Muscle of back (tissue), 13 donors: ENCODE data around the gene C17orf50. TPM values are rescaled to one million over a fixed set of nuclear protein-coding genes. Genes with fewer than 3 reads are reported as not detected.

Experiments
- DNase-seq, 3 donors: peaks; one replicate each; pipeline versions ENCODE4 v3.0.0 to v3.0.0-alpha.2; 2013
- long read RNA-seq, 9 donors: transcript quantifications; one replicate each; lab custom pipeline, GENCODE V29; 2026
- polyA plus RNA-seq, 10 donors: library from polyadenylated mRNA; unstranded; fragments of 120-200 nt; gene quantifications; one replicate each; pipeline ENCODE4 v1.2.1, GENCODE V29; 2013; ENCODE audit not compliant: insufficient read length in 10 of 10

C17orf50 gene
- polyA plus RNA-seq = not detected
- long read RNA-seq, donor 1 = 0 reads
- long read RNA-seq, donor 2 = 0 reads
- long read RNA-seq, donor 3 = 0 reads
- long read RNA-seq, donor 4 = 0 reads
- long read RNA-seq, donor 5 = 0 reads
- long read RNA-seq, donor 6 = 0 reads
- long read RNA-seq, donor 7 = 0 reads
- long read RNA-seq, donor 8 = 0 reads
- long read RNA-seq, donor 9 = 0 reads

DNA sequence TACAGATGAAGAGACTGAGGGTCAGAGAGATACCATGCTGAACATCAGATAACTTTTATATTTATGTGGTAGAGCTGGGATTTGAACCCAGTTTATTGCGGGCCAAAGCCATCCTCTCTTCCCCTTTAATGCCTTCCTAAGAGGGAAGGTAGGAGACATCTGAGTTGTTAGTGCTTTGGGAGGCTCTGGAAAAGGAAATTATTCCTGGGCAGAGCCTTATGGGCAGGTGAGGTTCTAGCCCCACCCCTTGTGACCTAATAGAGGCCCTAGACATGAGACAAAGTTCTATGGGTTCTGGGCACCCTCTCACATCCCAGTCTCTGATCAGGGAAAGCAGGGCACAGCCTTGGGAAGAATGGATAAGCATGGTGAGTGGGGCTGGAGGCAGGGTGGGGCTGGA lies at the start of gene C17orf50:
Gene C17orf50, plus strand, starts transcription at position 301 of the 400 bp plus-strand sequence. Its CDS starts 55 bp downstream, at position 356.
- DNase-seq = no peak

DNA sequence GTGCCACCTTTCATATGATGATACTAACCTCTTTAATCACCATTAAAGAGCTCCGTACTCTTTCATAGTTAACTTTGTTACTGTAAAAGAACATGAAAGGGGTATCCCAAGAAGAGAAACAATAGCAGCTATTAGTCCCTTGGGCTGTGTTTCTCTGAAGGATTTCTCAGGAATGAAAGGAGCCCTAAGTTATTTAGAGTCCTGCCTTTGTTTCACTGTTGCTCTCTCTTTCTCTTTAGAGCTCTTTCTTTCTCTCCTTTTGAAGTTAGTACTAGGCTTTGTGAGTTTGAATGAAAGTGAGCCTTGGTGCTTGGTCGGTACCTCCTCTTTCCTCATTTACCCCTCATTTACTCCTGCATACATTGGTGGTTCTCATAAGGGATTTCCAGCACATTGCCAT lies 49.7 kb upstream of the C17orf50 start:
- DNase-seq = no peak

DNA sequence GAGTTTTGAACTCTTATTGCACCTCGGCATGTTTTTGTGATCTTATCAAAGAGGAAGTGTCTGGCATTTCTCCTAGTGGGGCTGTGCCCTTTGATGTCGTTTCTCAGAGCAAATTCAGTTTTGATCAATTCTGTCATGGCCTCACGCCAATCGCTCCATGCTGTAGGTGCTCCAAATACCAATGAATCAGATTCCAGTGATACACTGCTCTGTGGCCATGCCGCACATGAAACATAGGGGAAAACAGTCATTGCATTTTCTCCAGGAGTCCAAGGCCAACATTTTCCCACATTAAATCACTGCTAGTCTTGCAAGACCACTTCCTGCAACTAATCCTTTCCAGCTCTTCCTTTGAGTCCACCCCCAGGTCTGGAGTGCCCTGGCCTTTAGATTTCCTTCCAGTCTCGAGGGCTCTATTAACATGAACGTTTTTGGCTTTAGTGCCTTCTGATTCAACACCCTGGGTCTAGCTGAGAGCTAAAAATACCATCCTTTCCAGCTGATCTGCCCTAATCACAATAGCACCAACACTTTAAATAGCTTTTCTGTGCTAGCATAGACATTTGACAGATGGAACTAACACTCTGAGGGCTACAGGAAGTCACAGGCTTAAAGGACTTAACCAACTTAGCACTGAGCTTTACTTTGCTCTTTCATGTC lies 47.5 kb upstream of the C17orf50 start:
- DNase-seq = peak; percentile 17 to 85 (median 48)

DNA sequence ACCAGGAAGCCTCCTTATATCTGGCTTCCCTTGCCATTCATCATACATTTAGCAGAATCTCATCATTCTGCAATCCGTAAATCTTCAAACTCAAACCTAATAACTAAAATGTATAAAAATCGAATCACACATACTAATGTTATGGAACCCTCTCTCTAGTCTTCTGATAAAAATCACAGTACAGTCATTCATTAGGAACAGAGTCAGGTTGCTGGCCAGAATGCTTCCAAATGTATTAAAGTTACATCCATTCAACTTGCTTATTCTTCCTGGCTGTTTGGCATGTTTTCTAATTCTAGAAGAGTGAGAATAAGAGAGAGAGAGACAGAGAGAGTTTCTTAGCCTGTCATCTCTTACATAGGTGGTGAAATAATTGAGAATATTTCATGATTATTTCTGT lies 45.7 kb upstream of the C17orf50 start:
- DNase-seq = no peak

DNA sequence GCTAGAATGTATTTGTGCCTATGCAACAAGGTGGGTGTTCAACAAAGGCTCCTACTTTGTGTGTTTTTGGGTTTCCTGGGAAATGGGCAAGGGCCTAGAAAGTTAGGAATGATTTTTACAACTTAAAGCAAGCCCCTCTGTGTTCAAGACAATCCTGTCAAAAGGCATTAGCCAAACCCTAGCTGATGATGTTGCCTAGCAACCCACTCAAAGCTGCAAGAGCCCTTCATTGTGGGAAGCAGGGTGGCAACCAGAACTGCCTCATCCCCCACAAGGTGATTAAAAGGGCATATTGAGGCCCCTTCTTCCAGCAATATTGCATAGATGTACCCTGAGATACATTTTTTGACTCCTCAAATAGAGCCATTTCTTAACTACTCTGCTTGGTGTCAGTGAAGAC lies 45.3 kb upstream of the C17orf50 start:
- DNase-seq = no peak

DNA sequence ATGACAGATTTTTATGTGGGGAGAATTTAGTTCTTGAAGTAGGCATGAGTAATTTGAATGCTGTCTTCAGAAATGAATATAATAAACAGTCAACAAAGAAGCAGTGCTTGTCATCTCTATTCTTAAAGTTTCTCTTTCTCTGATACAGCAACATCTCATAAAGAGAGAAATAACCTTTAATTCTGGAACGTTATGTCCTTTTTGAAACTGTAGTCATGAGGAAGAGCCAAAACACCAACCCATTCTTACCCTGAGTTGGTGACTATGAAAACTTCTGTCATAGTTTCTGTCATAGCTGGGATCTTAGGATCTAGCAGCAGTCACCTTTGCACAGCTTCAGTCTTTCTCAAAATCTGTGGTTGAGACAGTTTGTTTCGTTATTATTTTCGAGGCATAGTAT lies 44.5 kb upstream of the C17orf50 start:
- DNase-seq = no peak

DNA sequence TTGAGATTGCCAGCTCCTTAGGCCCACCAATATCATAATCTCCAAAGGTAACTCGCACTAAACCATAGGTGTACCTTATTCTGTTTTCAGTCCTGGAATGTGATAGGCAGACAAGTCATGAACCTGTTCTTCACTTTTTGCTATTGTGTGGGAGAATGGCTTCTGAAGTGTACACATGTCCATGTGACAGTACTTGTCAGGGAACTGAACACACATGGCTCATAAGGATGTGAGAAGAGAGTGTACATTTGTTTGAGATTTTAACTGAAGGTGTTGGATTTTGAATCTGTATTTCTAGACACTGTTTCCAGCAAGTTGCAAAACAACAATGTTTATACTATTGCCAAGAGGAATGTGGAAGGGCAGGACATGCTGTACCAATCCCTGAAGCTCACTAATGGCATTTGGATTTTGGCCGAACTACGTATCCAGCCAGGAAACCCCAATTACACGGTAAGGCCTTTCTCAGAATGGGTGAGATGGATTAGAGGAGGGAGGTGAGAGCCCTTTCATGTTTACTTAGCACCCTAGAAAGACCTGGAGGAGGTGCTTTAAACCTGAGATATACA lies 43.7 kb upstream of the C17orf50 start:
- no peak for DNase-seq

DNA sequence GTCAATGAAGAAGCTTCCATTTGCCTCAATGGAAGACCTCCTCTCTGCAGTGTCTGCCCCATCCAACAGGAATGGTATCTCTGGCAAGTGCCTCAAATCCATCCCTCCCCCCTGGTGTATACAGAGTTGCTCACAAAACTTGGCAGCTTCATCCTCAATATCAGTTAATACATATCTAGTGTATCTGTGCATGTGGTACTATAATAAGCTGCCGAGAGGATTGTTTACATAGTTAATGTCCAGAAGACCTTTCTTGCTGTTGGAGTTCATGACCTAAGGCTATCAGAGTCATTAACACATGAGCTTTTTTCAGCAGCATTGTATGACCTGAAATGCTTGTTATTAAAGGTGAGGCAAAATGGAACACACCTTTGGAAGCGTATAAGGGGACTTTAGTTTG lies 43.2 kb upstream of the C17orf50 start:
- DNase-seq = no peak

DNA sequence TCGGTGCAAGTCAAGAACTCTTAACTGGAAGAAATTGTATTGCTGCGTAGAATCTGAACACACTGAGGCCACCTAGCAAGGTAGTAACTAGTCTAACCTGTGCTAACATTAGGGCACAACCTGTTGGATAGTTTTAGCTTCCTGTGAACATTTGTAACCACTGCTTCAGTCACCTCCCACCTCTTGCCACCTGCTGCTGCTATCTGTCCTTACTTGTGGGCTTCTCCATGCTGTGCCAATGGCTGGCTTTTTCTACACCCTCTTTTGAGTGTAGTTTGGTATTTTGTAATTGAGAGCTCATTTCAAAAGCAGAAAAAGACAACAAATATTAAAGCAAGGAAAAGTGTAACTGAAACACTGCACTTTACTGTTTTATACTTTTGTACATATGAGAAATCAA lies 37.0 kb upstream of the C17orf50 start:
- no peak for DNase-seq

DNA sequence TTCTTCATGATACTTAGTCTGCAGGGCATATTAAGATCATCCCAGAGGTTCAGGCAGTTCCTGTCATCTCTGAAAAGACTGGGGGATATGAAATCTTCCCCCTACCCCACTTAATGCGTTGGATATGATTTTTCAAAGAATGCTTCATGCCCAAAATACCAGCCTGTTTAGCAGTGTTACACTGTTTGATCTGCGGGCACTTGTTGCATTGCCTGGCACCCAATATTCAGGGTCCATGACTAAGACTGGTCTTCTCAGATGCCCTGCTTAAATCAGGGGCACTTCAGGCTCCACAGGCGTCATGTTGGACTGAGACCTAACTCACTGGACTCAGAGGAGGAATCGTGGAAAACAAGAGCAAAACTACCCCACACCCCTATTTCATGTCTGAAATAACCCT lies 35.6 kb upstream of the C17orf50 start:
- DNase-seq = no peak

DNA sequence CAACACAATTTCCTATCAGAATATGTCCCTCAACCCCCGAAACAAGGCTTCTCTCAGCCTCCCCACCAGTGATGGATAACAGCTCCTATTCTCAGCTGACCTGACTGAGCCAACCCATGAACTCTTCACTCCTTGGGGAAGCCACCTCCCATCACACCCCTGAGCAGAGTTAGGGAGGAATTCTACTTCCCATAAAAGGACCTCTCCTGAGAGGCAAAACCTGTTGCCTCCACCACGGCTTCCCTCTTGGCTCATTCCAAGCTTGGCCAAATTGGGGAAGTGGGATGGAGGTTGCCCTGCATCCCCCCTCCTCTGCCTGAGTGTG lies 34.9 kb upstream of the C17orf50 start:
- DNase-seq = no peak

DNA sequence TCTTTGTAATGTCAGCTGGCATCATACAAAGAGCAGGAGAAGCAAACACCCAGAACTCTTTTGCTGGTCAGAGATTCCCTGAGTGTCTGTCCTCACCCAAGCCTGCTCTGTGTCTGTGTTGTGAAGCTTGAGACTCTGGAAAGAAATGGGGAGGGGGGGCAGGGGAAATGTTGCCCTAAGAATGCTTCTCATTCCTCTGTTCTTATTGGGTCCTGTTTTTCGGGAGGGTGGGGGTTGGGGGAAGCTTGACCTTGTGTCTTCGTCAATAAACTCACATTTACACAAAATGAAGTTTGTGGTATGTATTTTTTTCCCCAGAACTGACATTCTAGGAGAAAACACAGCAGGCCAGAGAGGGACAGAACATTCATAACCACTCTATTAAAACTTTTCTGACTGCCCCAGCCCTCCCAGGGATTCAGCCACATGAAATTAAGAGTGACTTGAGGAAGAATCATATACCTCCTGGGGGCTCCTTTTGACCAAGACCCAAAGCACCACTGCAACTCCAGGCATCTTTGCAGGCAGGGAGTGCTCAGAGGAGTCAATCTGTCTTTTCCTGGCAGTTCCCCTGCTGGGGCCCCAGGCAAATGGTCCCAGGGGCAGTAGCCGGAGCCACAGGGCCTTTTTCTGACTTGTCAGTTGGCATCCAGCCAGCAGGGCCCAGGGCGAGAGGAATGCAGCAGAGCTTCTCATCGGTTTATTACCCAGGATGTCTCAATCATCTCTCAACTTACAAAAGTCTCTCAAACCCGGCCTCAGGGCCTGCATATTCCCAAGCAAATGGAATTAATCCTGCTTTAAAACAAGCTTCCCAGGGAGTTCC lies 34.3 kb upstream of the C17orf50 start:
- DNase-seq = peak; percentile 30 to 85 (median 48)

DNA sequence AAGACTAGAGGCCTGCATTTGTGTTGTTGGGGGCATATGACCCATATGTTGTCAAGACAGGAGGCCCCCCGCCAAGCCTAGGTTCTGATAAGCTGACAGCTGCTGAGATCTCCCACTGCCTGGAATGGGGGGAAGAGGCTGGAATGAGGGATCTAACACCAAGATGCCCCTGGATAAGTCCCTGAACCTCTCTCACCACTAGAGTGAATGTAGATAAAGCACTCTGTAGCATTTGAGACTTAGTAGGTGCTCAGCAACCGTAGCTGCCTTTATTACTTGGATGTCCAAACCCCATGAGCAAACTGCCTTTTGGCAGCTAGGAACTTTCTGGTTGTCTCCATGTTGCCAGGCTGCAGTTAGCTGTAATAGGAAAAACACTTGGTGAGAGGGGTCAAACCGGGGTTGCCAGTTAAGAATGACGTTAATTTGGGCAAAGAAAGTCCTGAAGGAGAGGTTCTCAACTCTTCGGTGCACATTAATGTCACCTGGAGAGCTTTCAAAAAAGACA lies 33.7 kb upstream of the C17orf50 start:
- DNase-seq = no peak

DNA sequence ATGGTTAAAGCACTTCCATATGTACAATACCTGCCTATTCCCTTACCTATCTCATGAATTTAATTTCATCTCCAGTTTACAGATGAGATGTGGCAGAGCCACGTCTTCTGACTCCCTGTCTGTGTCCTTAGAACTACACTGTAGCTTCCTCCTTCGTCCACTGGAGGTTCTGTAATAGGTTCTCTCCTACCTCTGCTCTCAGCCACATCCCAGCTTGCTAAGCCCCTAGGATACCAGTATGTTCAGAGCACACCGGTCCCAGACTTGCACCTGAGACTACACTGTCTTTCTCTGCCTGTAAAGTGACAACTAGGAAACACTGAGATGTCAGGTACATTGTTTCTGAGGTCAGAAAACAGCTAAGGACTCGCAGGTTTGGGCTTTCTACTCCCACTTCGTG lies 33.1 kb upstream of the C17orf50 start:
- no peak for DNase-seq

DNA sequence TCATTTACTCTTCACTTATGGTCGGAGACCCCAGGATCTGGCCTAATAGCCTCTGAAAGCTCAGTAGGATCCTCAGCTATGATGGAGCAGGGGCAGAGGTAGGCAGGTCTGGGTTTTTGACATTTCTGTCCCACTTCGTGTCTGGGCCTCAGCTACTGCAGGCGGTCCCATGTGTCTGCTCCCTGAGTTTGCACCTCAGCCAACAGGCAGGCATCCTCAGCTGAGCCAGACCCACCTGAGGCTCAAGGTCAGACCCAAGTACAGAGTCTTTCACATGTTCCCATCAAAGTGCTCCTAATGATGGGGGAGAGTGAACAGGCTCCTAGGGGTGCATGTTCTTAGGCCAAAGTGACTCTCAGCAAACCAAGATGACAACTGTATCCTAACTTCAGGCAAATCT lies 32.1 kb upstream of the C17orf50 start:
- no peak for DNase-seq

DNA sequence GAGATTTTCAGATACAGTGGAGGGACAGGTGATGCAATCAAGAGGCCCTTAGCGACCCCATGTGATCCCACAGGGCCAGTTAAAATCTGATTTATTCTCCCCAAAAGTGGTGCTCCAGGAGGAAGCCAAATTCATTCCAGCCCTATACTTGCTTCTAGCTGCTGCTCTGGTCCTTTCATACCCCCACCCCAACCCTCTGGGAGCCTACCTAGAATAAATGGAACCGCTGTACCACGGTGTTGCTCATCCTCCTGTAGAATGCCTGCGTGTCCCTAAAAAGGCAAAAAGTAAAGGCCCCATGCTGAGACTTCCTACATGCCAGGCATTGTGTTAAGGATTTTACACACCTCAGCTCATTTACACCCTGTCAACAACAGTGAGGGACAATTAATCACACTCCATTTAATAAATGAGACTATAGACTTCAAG lies 31.3 kb upstream of the C17orf50 start:
- no peak for DNase-seq

DNA sequence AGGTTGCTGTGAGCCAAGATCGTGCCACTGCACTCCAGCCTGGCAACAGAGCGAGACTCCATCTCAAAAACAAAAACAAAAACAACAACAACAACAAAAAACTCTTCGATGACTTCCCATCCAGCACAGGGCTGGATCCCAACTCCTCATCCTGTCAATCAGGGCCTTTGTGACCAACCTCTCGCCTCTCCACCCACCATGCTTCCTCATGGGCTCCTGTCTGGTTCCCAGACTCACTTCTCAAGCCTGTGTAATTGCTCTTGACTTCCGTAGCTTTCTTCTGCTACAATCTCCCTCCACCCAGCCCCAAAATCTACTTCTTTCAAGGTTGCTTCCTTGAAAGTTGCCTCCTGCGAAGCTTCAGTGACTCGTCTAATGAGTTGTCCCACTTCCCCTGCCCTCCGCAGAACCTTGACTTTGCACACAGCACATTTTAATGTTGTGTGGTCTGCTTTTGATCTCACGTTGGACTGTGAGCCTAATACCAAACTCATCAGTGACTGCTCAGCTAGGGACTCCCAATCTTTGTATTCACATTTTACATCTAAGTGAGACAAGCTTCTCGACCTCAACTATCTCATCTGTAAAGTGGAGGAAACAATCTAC lies 30.2 kb upstream of the C17orf50 start:
- no peak for DNase-seq

DNA sequence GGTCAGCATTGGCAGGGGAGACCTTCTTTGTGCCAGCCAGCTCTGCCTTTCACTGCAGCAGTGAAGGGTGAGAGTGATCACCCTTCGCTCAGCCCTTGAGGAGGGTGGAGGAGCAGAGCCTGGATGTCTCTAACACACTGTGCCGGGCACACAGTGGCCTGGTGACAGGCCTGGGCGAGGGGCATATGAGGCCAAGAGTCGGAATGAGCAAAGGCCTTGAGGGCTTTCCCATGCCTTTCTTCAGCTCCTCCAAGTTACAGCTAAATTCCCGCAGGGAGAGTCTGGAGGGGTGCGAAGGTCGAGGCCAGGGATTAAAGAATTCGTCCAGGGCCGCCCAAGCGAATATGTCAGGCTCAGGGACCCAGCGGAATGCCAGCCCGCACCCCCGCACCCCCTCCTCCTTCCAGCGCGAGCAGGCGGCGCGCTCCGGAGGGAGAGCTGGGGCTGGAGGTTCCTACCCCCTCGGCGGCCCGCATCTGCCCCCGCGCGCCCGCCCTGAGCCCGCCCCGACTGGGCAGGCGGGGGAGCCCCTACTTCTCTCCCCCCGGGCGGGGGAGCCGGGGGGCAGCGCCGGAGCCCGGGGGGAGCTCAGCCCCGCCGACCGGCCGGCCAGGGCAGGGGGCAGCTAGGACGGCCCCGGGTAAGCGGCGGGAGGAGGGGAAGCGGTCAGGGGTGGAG lies 29.3 kb upstream of the C17orf50 start, which contains the start of gene RASL10B:
Gene RASL10B, plus strand, starts transcription at position 401 of the 678 bp plus-strand sequence. CDS start 3,546 bp downstream, outside the sequence.
- peak; percentile 23 to 72 (median 37) for DNase-seq

DNA sequence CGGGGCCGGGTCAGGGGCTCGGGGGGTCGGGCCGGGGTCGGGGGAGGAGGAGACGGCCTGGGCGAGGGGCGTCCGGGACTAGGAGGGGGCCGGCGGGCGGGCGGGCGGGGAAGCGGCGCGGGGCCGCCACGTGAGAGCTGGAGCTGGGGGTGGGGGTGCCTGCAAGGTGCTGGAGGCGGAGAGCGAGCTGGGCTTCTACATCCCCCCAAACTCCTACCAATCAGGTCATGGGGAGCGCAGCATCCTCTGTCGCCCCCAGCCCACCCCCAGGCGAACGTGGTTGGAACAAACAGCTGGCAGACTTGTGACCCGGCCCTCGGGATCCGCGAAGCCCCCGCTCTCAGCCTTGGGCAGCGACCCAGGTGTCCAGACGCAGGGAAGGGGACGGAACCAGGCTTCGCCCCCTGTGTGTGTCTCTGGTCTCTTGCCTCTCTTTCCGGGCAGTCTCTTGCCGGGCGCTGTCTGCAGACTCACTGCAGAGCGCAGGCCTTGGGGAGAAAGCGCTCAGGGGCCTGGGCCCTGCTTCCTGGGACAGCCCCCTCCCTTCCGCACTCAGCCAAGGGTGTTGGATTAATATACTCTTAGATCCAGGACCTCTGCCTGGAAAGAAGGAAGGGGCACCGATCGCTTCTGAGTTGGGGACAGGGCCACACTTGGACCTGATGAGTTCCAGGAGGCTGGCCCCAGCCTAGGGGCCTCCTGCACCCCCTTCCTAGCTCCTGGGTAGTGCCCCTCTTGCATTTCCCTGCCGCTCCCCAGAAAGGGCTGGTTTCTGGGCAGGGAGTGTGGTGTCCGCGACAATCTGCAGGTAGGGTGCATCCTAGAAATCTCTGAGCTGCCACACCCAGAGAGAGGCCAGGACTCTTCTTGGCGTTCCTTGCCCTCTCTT lies 28.5 kb upstream of the C17orf50 start:
- DNase-seq = peak in 1 of 3 donors; percentile 44

DNA sequence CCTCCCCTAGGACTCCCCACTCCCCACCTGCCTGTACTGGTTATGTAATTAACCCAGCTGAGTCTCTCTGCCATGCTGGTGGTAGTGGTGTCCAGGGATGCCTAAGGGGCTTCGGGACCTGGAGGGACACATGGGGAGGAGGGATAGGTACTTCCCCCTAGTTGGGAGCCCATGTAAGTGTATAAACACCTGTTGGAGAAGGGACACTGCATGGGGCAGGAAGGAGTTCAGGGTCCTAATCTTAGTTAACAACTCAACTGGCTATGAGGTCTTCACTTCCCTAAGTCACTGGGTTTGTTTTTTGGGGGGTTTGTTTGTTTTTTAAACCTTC lies 27.9 kb upstream of the C17orf50 start:
- no peak for DNase-seq
